Mesenchymal stem cell (in vitro differentiated cells and primary cell): ENCODE measurements around the gene CEP72.

Experiments used
- DNase-seq: peaks from one replicate; pipeline ENCODE4 v3.0.0-alpha.2; 2013
- H2AFZ ChIP-seq: one replicate; pipeline ENCODE4 v1.6.1; 2013; ENCODE audit warnings: low read depth, mild to moderate bottlenecking, control low read depth, inconsistent platforms, low read length, moderate library complexity
- H2AK5ac ChIP-seq: 2 replicates; pipeline ENCODE4 v1.6.1; 2013; ENCODE audit warnings: low read length, moderate library complexity, mild to moderate bottlenecking, inconsistent platforms; ENCODE audit not compliant: severe bottlenecking
- H2BK120ac ChIP-seq: one replicate; pipeline ENCODE4 v1.6.1; 2013; ENCODE audit warnings: low read depth, mild to moderate bottlenecking, inconsistent platforms, low read length, moderate library complexity
- H2BK12ac ChIP-seq, 2 experiments: one replicate each; pipeline ENCODE4 v1.6.1; 2013; ENCODE audit warnings: inconsistent platforms in 2 of 2, low read length in 2 of 2, mild to moderate bottlenecking in 2 of 2, moderate library complexity in 2 of 2, control low read depth in 1 of 2
- H2BK15ac ChIP-seq: one replicate; pipeline ENCODE4 v1.6.1; 2013; ENCODE audit warnings: mild to moderate bottlenecking, low read depth, inconsistent platforms; ENCODE audit not compliant: poor library complexity, severe bottlenecking
- H2BK5ac ChIP-seq: 2 replicates; pipeline ENCODE4 v1.6.1; 2013; ENCODE audit warnings: low read depth, mild to moderate bottlenecking, low read length, control low read depth, inconsistent platforms; ENCODE audit not compliant: poor library complexity, severe bottlenecking
- H3K14ac ChIP-seq, 2 experiments: one replicate each; pipeline ENCODE4 v1.6.1; 2013; ENCODE audit warnings: inconsistent platforms in 2 of 2, low read length in 2 of 2, control low read depth in 1 of 2, mild to moderate bottlenecking in 1 of 2, moderate library complexity in 1 of 2
- H3K18ac ChIP-seq, 2 experiments: one replicate each; pipeline ENCODE4 v1.6.1; 2013; ENCODE audit warnings: inconsistent platforms in 2 of 2, low read length in 2 of 2, control low read depth in 1 of 2, low read depth in 1 of 2, mild to moderate bottlenecking in 1 of 2
- H3K23ac ChIP-seq, 2 experiments: one replicate each; pipeline ENCODE4 v1.6.1; 2013; ENCODE audit warnings: inconsistent platforms in 2 of 2, low read length in 2 of 2, mild to moderate bottlenecking in 2 of 2, moderate library complexity in 2 of 2, control low read depth in 1 of 2
- H3K27ac ChIP-seq: 2 replicates; pipeline ENCODE4 v1.5.1; 2013; ENCODE audit warnings: mild to moderate bottlenecking, moderate library complexity, low read length, control low read depth, inconsistent platforms; ENCODE audit not compliant: poor library complexity, severe bottlenecking
- H3K27me3 ChIP-seq, 2 experiments: 2 replicates each; pipeline versions ENCODE4 v1.6.1 to v1.7.0; 2013; ENCODE audit warnings: low read length in 2 of 2, mild to moderate bottlenecking in 2 of 2, moderate library complexity in 2 of 2, control low read depth in 1 of 2, inconsistent platforms in 1 of 2; ENCODE audit not compliant: control insufficient read depth in 1 of 2, insufficient read depth in 1 of 2
- H3K36me3 ChIP-seq, 2 experiments: 2 replicates each; pipeline versions ENCODE4 v1.6.1 to v1.7.0; 2013; ENCODE audit warnings: low read length in 2 of 2, control low read depth in 1 of 2, inconsistent platforms in 1 of 2, low read depth in 1 of 2, mild to moderate bottlenecking in 1 of 2; ENCODE audit not compliant: insufficient read depth in 2 of 2, control insufficient read depth in 1 of 2
- H3K4ac ChIP-seq, 2 experiments: one replicate each; pipeline ENCODE4 v1.6.1; 2013; ENCODE audit warnings: inconsistent platforms in 2 of 2, low read length in 2 of 2, mild to moderate bottlenecking in 2 of 2, moderate library complexity in 2 of 2, control low read depth in 1 of 2, low read depth in 1 of 2
- H3K4me1 ChIP-seq: 2 replicates; pipeline ENCODE4 v1.6.1; 2013; ENCODE audit warnings: low read depth, low read length, control low read depth; ENCODE audit not compliant: control insufficient read depth, insufficient read depth
- H3K4me2 ChIP-seq: 2 replicates; pipeline ENCODE4 v1.6.1; 2013; ENCODE audit warnings: low read length, mild to moderate bottlenecking, inconsistent platforms; ENCODE audit not compliant: poor library complexity, severe bottlenecking
- H3K4me3 ChIP-seq, 2 experiments: 2 replicates each; pipeline versions ENCODE4 v1.5.1 to v1.7.0; 2013; ENCODE audit warnings: low read length in 2 of 2, mild to moderate bottlenecking in 2 of 2, control low read depth in 1 of 2, low read depth in 1 of 2; ENCODE audit not compliant: insufficient read depth in 1 of 2
- H3K79me1 ChIP-seq: replicated peaks from 2 replicates; pipeline ENCODE4 v1.6.1; 2013; ENCODE audit warnings: mild to moderate bottlenecking, control low read depth, low read length, inconsistent platforms; ENCODE audit not compliant: poor library complexity, severe bottlenecking
- H3K9ac ChIP-seq: 2 replicates; pipeline ENCODE4 v1.7.0; 2013; ENCODE audit warnings: mild to moderate bottlenecking, low read length, moderate library complexity
- H3K9me3 ChIP-seq: 2 replicates; pipeline ENCODE4 v1.7.0; 2013; ENCODE audit warnings: mild to moderate bottlenecking, low read length; ENCODE audit not compliant: control insufficient read depth
- H4K8ac ChIP-seq: one replicate; pipeline ENCODE4 v1.6.1; 2013; ENCODE audit warnings: inconsistent platforms, mild to moderate bottlenecking, low read length, moderate library complexity
- H4K91ac ChIP-seq: one replicate; pipeline ENCODE4 v1.6.1; 2013; ENCODE audit warnings: mild to moderate bottlenecking, low read length, inconsistent platforms
- WGBS: methylation state at CpG from one replicate; pipeline ENCODE4 v1.1.7; 2013; ENCODE audit warnings: mixed read lengths; 5-methylcytosine and 5-hydroxymethylcytosine counted together

CEP72 gene

GRCh38 chr5:582936-583635, 29.1 kb upstream of the CEP72 start:
- H3K79me1 ChIP-seq: no peaks in the 10 kb centered on the region
- H3K36me3 ChIP-seq: no peaks in the 10 kb centered on the region
- H2BK5ac ChIP-seq: no peak overlapping the region
- WGBS: 87% methylated on average over 24 of the region's 24 CpGs
- no peak overlapping the region for H2BK12ac ChIP-seq
- H3K9me3 ChIP-seq: peaks cover 3% of the 10 kb centered on the region
- H3K4me3 ChIP-seq: no peak overlapping the region
- H2AK5ac ChIP-seq: no peak overlapping the region
- H2BK15ac ChIP-seq: no peak overlapping the region
- no peak overlapping the region for H2AFZ ChIP-seq
- no peak overlapping the region for H3K14ac ChIP-seq
- H4K91ac ChIP-seq: no peak overlapping the region
- no peak overlapping the region for H3K4ac ChIP-seq
- H3K23ac ChIP-seq: no peak overlapping the region
- H3K27ac ChIP-seq: no peak overlapping the region
- no peak overlapping the region for H2BK120ac ChIP-seq
- no peaks in the 10 kb centered on the region for H3K4me1 ChIP-seq
- no peak overlapping the region for H4K8ac ChIP-seq
- no peak for DNase-seq
- H3K18ac ChIP-seq: no peak overlapping the region
- H3K27me3 ChIP-seq: peaks cover 28 to 64% of the 10 kb centered on the region in 2 experiments
- no peak overlapping the region for H3K9ac ChIP-seq
- H3K4me2 ChIP-seq: no peak overlapping the region

GRCh38 chr5:583645-584044, 28.5 kb upstream of the CEP72 start:
- no peak overlapping the region for H3K4me3 ChIP-seq
- H3K9ac ChIP-seq: no peak overlapping the region
- no peak overlapping the region for H3K23ac ChIP-seq
- no peak overlapping the region for H2BK15ac ChIP-seq
- no peaks in the 10 kb centered on the region for H3K79me1 ChIP-seq
- no peak overlapping the region for H3K4me2 ChIP-seq
- H3K4me1 ChIP-seq: no peaks in the 10 kb centered on the region
- no peak for DNase-seq
- H4K91ac ChIP-seq: no peak overlapping the region
- no peak overlapping the region for H2AK5ac ChIP-seq
- no peak overlapping the region for H2AFZ ChIP-seq
- no peak overlapping the region for H3K18ac ChIP-seq
- no peak overlapping the region for H3K27ac ChIP-seq
- H2BK12ac ChIP-seq: no peak overlapping the region
- no peaks in the 10 kb centered on the region for H3K36me3 ChIP-seq
- no peak overlapping the region for H4K8ac ChIP-seq
- WGBS: 81% methylated on average over 2 of the region's 2 CpGs
- H3K27me3 ChIP-seq: peaks cover 33 to 64% of the 10 kb centered on the region in 2 experiments
- no peak overlapping the region for H2BK120ac ChIP-seq
- H3K14ac ChIP-seq: no peak overlapping the region
- H2BK5ac ChIP-seq: no peak overlapping the region
- H3K9me3 ChIP-seq: no peaks in the 10 kb centered on the region
- H3K4ac ChIP-seq: no peak overlapping the region

GRCh38 chr5:584216-584615, 27.9 kb upstream of the CEP72 start:
- Histone ChIP-seq H3K4ac (no peak overlapping the region), H3K36me3 (no peaks in the 10 kb centered on the region), H3K23ac (no peak overlapping the region), H3K9ac (no peak overlapping the region), H2AK5ac (no peak overlapping the region), H2BK120ac (no peak overlapping the region), H3K14ac (no peak overlapping the region), H3K4me1 (no peaks in the 10 kb centered on the region), H3K79me1 (no peaks in the 10 kb centered on the region), H3K18ac (no peak overlapping the region), H3K9me3 (no peaks in the 10 kb centered on the region), H2BK12ac (no peak overlapping the region), H4K91ac (no peak overlapping the region), H3K27ac (no peak overlapping the region), H3K27me3 (peaks cover 35 to 65% of the 10 kb centered on the region in 2 experiments), H2BK5ac (no peak overlapping the region), H4K8ac (no peak overlapping the region), H2AFZ (no peak overlapping the region), H2BK15ac (no peak overlapping the region), H3K4me3 (no peak overlapping the region), H3K4me2 (no peak overlapping the region)
- no peak for DNase-seq
- WGBS: 72% methylated on average over 2 of the region's 2 CpGs

- no peak overlapping the region for H4K91ac ChIP-seq
Measured at GRCh38 chr5:584846-585245, 27.3 kb upstream of the CEP72 start.

More at GRCh38 chr5:584846-585245, 27.3 kb upstream of the CEP72 start:
- H3K4me1 ChIP-seq: no peaks in the 10 kb centered on the region
- H3K23ac ChIP-seq: no peak overlapping the region
- H3K27ac ChIP-seq: no peak overlapping the region
- H2BK5ac ChIP-seq: no peak overlapping the region
- H3K27me3 ChIP-seq: peaks cover 35 to 63% of the 10 kb centered on the region in 2 experiments
- H2AK5ac ChIP-seq: no peak overlapping the region
- no peak overlapping the region for H3K14ac ChIP-seq
- H3K18ac ChIP-seq: no peak overlapping the region
- no peak overlapping the region for H3K4me3 ChIP-seq
- H4K8ac ChIP-seq: no peak overlapping the region
- 51% methylated on average over 2 of the region's 2 CpGs for WGBS
- no peaks in the 10 kb centered on the region for H3K79me1 ChIP-seq
- no peaks in the 10 kb centered on the region for H3K36me3 ChIP-seq
- no peak overlapping the region for H2BK12ac ChIP-seq
- no peak overlapping the region for H3K4me2 ChIP-seq
- no peak overlapping the region for H2BK120ac ChIP-seq
- H3K9ac ChIP-seq: no peak overlapping the region
- no peak overlapping the region for H2AFZ ChIP-seq
- no peak overlapping the region for H2BK15ac ChIP-seq
- no peak overlapping the region for H3K4ac ChIP-seq
- no peak for DNase-seq
- no peaks in the 10 kb centered on the region for H3K9me3 ChIP-seq
